ENCODE data around the gene TBX3.

Gene TBX3

GRCh38 chr12:114661245-114661644, 22.7 kb downstream of the TBX3 start:
- H3K4me1 ChIP-seq (ENCODE audit: control insufficient read depth in 1 of 2, insufficient read depth in 1 of 2, low read depth in 1 of 2, low read length in 1 of 2), result no peaks in the 10 kb centered on the region
- TF ChIP-seq CTCF (IDR thresholded peaks at IDR 0.05), result no peak
- H3K27me3 ChIP-seq, result peaks cover 90% of the 10 kb centered on the region
- H3K27ac ChIP-seq, result no peak overlapping the region
- no peaks in the 10 kb centered on the region for H3K9me3 ChIP-seq
- H3K36me3 ChIP-seq, result no peaks in the 10 kb centered on the region
- H3K4me3 ChIP-seq (ENCODE audit: low read depth in 1 of 2, low read length in 1 of 2), result no peak overlapping the region

- peaks cover 80% of the 10 kb centered on the region for H3K27me3 ChIP-seq
- H3K9me3 ChIP-seq, result no peaks in the 10 kb centered on the region
- H3K4me1 ChIP-seq (ENCODE audit: control insufficient read depth in 1 of 2, insufficient read depth in 1 of 2, low read depth in 1 of 2, low read length in 1 of 2), result no peaks in the 10 kb centered on the region
- no peak for TF ChIP-seq CTCF (IDR thresholded peaks at IDR 0.05)
- no peaks in the 10 kb centered on the region for H3K36me3 ChIP-seq
- no peak overlapping the region for H3K27ac ChIP-seq
- H3K4me3 ChIP-seq (ENCODE audit: low read depth in 1 of 2, low read length in 1 of 2), result no peak overlapping the region
Measured at GRCh38 chr12:114659084-114659483, 24.9 kb downstream of the TBX3 start.

- TF ChIP-seq CTCF (IDR thresholded peaks at IDR 0.05), result no peak
- Histone ChIP-seq H3K9me3 (no peaks in the 10 kb centered on the region), H3K4me1 (ENCODE audit: control insufficient read depth in 1 of 2, insufficient read depth in 1 of 2, low read depth in 1 of 2, low read length in 1 of 2) (no peaks in the 10 kb centered on the region), H3K36me3 (no peaks in the 10 kb centered on the region), H3K27ac (no peak overlapping the region), H3K27me3 (peaks cover 69% of the 10 kb centered on the region), H3K4me3 (ENCODE audit: low read depth in 1 of 2, low read length in 1 of 2) (no peak overlapping the region)
Measured at GRCh38 chr12:114658002-114658441, 26.0 kb downstream of the TBX3 start.

- no peak overlapping the region for H3K27ac ChIP-seq
- H3K36me3 ChIP-seq, result no peaks in the 10 kb centered on the region
- no peak overlapping the region for H3K4me3 ChIP-seq (ENCODE audit: low read depth in 1 of 2, low read length in 1 of 2)
- no peaks in the 10 kb centered on the region for H3K9me3 ChIP-seq
- H3K27me3 ChIP-seq, result peaks cover 65% of the 10 kb centered on the region
- no peaks in the 10 kb centered on the region for H3K4me1 ChIP-seq (ENCODE audit: control insufficient read depth in 1 of 2, insufficient read depth in 1 of 2, low read depth in 1 of 2, low read length in 1 of 2)
- no peak for TF ChIP-seq CTCF (IDR thresholded peaks at IDR 0.05)
Measured at GRCh38 chr12:114657597-114657920, 26.4 kb downstream of the TBX3 start.

GRCh38 chr12:114656906-114657596, 26.9 kb downstream of the TBX3 start:
- Histone ChIP-seq H3K36me3 (no peaks in the 10 kb centered on the region), H3K4me1 (ENCODE audit: control insufficient read depth in 1 of 2, insufficient read depth in 1 of 2, low read depth in 1 of 2, low read length in 1 of 2) (no peaks in the 10 kb centered on the region), H3K27ac (no peak overlapping the region), H3K4me3 (ENCODE audit: low read depth in 1 of 2, low read length in 1 of 2) (no peak overlapping the region), H3K9me3 (no peaks in the 10 kb centered on the region), H3K27me3 (peaks cover 60% of the 10 kb centered on the region)
- TF ChIP-seq CTCF (IDR thresholded peaks at IDR 0.05), result no peak
